ENCODE data around the gene TXNL1. TPM values are rescaled to one million over a fixed set of nuclear protein-coding genes. Genes with fewer than 3 reads are reported as not detected.

The TXNL1 gene
- total RNA-seq, 1 donor from 2014 or later: 61.2 TPM

DNA sequence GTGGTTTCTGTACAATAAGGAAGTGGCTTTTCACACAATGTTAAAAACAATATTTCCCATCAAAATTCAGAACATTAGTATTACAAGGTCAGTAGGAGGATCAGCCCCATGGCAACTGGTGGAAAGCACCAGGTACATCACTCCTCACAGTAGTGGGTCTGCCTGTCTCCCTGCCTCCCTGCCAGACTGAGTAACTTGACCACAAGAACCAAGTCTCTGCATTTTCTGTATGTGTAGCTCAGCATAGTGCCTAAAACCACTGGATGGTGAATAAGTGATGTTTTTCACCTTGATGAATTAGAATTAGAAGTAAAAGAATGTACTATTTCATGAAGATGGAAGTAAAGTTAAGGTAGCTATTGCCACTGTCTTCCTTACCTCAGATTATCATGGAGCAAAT lies 8.7 kb upstream of the TXNL1 start:
- intact Hi-C loops (cut with micrococcal nuclease): no loop called here

DNA sequence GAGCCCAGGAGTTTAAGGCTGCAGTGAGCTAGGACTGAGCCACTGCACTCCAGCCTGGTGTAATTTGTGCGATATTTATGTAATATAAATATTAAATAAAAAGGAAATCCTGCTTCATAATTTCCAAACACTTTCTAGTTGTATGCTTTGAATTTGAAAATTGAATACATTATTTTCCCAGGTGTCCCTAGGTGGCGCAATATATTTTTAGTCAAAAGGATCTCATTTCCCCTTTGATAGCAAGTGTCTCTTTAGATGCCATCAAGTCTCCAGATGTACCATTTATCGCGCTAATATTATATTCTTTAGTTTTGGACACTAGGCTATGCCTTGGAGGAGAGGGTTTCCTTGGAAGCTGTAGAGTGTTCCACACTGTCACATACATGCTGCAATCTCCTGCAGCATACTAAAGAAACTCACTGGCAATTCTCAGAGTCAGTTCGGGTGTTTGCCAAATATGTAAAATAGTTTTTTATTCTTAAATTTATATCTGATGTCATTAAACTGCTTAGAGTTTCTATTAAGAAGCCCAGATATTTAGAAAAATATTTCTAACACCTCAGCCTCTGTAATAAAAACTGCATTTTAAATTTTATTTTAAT lies 7.1 kb upstream of the TXNL1 start:
- intact Hi-C loops (cut with micrococcal nuclease): loop anchor here (1.0 kb wide), 1 partner anchor 64 kb away; no protein-coding TSS in a partner anchor

DNA sequence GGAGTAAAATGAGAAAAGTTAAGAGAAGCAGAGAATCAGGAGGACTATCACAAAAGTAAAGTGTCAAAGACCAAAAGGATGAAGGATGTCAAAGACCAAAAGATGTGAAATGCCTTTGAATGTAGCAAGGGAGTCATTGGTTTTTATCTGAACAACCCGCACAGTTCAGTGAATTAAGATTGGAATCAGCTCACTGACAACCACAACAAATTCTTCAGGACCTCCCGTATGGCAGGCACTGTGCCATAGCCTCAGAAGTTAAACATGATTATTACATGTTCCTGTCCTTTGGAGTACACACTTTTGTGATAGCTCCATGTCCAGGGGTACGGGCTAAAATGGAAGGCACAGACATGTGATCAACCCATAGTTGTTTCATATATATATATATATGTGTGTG lies 5.0 kb upstream of the TXNL1 start:
- intact Hi-C loops (cut with micrococcal nuclease): no loop called here

DNA sequence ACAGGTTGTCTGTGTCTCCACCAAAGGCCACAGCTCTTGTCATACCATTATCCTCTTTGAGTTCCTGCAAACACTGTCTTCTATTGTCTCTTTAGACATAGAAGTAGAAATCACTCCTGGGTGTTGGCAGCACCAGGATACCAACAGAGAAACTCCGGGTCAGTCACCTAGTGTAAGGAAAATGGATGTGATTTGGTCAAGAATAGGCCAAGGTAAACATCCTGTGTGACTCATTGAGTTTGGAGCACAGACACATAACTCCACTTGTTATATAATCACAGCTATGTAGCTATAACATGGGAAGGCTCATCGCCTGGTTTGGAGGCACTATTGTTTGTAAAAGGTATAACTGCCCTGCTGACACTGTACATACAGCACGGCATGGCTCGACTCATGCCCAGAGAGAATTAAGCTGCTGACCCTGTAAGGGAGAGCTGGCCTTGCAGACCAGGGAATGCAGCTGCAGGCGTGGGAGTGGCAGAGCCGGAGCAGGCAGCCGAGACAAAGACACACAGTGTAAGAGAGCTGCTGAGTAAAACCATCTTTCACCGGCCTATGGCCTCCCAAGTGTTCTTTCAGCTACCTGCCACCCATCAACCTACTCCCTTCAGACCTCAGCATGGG lies 3.4 kb upstream of the TXNL1 start:
- intact Hi-C loops (cut with micrococcal nuclease): no loop called here

DNA sequence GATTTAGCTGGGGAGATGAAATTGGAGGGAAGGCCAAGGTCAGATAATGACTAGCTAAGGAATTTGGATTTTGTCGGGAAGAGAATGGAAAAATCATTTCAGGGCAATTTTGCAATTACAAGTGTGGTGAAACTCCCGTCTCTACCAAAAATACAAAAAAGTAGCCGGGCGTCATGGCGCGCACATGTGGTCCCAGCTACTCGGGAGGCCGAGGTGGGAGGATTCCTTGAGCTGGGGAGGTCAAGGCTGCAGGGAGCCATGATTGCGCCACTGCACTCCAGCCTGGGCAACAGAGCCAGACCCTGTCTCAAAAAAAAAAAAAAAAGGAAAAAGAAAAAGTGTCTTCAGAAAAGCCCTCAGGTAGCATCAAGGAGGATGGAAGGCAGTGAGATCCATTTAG lies 1.2 kb upstream of the TXNL1 start:
- intact Hi-C loops (cut with micrococcal nuclease): loop anchor here (2.0 to 5.0 kb wide), 2 partner anchors 363 to 1051 kb away; partner anchors contain the start of gene TCF4

DNA sequence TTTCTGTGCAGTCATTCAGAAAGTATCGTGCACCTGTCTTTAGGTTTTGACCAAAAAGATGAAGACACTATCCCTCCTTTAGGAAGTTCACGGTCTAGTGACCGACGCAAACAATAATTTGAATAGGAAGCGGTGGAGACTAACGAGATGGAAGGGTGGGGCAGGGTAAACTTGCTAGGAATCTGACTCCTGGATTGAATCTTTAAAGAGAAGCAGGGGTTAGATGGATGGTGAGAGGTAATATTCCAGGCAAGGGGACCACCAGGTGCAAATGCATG lies 651 bp upstream of the TXNL1 start:
- intact Hi-C loops (cut with micrococcal nuclease): loop anchor here (2.0 to 5.0 kb wide), 2 partner anchors 363 to 1050 kb away; partner anchors contain the start of gene TCF4

DNA sequence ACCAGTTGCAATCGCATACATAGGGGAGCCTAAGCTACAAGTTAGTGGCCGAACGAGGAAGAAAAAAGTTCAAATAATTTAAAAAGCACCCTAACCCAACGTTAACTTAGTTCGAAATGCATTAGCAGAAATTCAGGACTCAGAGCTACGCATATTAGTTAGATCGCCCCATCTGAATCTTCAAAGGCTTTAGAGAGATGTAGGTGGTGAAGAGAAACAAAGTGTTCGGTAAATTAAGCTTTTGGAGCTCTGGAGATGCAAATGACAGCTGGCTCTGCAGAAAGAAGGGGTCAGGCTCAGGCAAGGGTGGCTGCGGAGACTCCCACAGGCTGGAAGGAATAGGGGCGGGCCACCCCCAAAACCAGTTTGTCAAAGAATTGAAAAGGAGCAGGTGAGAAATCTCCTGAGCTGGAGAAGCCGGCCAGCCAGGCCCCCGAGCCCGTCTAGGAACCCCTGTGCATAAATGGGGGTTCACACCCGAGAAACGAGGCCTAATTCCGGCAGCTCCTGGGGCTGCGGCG lies 621 bp downstream of the TXNL1 start:
- intact Hi-C loops (cut with micrococcal nuclease): loop anchor here (1.0 to 5.0 kb wide), 6 partner anchors 14 to 1049 kb away; partner anchors contain the start of genes FECH, NARS1, TCF4 and WDR7

DNA sequence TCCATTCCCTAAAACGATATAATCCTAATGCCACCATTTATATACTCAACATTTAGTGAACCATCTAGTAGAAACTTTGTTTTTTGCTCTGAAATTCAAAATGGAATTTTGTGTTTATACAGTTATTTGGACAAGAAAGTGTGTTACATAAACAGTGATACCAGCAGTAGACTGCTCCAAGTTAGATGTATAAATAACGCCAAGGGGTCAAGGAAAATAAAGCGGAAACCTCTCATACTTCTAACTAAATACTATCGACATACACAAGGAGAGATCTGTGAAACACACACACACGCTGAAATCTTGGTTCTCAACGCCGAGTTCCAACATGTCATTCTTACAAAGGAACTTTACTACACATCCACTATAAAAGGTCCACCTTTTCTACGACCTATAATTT lies 1.2 kb downstream of the TXNL1 start:
- intact Hi-C loops (cut with micrococcal nuclease): loop anchor here (5.0 kb wide), 1 partner anchor 365 kb away; no protein-coding TSS in a partner anchor

DNA sequence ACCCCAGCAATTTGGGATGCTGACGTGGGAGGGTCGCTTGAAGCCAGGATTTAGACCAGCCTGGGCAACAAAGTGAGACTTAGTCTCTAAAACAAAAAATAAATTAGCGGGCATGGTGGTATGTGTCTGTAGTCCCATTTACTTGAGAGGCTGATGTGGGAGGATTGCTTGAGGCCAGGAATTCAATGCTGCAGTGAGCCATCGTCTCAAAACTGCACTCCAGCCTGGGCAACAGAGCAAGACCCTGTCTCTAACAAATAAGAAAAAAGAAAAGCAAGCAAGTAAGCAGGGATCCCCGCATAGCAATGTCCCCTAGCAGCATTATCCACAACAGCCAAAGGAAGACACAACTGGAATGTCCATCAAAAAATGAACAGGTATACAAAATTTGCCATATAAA lies 3.4 kb downstream of the TXNL1 start:
- intact Hi-C loops (cut with micrococcal nuclease): loop anchor here (5.0 kb wide), 1 partner anchor 367 kb away; no protein-coding TSS in a partner anchor

DNA sequence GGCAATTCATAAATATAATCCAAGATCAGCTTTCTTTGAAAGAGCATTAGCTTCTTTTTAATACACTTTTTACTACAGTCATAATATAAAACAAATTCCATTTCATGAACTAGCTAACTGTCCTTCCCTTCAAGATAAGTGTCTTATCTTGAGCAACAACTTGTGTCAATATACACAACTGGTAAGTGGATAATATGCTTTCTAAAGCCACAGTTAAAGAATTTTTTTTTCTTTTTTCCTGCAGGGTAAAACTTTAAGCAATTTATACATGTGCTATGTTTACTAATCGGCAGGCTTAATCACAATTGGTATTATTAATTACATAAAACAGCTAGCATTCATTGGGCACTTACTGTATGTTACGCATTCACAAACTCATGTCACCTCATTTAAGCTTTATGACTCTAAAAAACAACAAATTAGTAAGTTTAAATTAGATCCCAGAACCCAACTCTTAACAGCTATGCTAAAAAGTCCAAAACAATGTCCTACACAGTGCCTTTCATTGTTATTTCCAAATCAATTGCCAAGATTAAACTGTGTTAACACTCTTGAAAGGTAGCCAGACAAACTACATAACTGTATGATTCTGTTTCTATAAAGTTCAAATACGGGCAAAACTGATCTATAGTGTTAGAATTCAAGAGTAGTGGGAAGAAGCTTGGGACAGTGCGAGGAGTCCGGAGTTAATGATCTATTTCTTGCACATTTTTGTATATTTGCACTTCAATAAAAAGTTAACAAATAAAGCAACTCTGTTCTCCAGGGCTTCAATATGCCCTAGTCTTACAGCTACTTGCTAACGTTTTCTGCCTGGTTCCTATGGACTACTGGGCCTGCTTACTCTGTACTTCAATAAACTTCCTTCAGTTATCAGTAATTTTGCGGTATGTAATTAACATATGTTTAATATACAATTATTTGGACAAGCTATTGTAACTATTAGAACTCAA lies 6.0 kb downstream of the TXNL1 start:
- intact Hi-C loops (cut with micrococcal nuclease): no loop called here

DNA sequence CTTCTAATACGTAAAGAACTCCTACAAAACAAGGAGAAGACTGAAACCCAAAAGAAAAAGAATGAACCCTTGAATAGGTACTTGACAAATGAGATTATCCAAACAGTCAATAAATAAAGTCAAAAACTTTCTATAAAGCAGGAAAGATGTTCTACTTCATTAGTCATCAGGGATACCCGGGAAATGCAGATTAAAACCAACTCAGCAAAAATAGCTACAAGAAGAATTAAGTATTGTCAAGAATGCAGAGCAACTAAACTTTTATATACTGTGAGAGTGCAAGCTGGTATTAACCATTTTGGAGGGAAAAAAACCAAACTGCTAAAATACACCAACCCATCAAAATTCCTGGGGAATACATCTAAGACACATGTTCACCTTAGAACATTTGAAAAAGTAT lies 10.4 kb downstream of the TXNL1 start:
- intact Hi-C loops (cut with micrococcal nuclease): no loop called here

DNA sequence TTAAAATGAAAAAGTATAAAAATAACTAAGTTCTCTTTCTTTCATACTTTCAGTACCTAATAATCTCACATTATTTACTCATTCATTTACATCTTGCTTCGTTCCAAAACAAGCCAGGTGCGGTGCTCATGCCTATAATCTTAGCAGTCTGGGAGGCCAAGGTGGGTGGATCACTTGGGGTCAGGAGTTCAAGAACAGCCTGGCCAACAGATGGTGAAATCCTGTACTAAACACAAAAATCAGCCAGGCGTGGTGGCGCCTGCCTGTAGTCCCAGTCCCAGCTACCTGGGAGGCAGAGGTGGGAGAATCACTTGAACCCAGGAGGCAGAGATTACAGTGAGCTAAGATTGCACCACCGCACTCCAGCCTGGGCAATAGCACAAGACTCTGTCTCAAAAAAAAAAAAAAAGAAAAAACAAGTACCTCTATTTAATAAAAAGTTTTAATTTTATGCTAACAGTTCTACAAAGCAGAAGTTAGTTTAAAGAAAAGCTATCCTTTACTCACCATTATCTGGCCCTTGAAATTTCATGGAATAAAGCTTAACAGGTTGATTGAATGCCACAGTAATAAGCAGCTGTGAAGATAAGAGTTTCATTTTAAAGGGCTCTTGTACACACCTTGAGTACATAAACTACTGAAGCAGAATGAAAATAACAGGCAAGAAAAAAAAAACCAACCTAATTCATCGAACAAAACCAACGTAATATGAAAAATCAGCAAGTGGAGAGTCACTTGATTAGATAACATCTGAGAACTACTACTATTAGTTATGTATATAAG lies 22.5 kb downstream of the TXNL1 start:
- intact Hi-C loops (cut with micrococcal nuclease): no loop called here

DNA sequence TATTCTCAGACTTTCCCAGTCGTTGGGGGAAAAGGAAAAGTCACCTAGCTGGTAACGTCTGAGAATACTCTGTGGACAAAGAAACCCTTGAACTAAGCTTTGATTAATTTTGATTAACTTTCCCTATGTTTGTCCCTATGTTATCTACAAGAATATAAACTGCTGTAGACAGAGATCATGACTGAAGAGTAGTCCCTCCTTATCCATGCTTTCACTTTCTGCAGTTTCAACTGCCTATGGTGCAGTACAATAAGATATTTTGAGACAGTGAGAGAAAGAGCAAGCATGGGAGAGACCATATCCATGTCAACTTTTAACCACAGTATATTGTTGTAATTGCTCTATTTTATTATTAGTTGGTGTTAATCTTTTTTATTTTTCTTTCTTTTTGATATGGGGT lies 31.8 kb downstream of the TXNL1 start:
- intact Hi-C loops (cut with micrococcal nuclease): no loop called here

DNA sequence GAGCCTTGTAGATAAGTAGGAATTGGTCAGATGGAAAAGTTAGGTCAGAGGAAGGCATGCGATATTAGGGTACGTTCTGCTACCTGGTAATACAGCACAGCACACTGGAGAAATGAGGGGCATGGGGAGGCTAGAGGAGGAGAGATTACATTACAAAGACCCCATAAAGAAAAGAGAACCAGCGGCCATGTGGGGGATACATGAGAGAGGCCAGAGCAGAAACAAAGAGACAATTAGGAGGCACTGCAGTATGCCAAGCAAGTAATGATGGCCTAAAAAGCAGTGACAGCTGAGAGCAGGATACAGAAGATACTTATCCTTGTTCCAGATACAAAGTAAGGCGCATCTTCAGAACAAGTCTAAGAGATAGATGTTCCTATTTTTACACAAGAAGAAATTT lies 40.0 kb downstream of the TXNL1 start:
- intact Hi-C loops (cut with micrococcal nuclease): no loop called here

DNA sequence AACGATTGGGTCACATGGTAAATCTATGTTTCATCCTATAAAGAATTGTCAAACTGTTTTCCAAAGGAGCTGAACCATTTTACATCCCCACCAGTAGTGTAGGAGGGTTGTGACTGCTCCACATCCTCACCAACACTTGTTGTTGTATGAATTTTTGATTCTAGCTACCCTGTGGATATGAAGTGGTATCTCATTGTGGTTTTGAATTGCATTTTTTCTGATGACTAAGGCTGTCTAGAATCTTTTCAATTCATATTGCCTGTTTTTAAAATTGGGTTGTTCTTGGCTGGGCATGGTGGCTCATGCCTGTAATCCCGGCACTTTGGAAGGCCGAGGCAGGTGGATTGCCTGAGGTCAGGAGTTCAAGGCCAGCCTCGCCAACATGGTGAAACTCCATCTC lies 44.5 kb downstream of the TXNL1 start:
- intact Hi-C loops (cut with micrococcal nuclease): no loop called here

DNA sequence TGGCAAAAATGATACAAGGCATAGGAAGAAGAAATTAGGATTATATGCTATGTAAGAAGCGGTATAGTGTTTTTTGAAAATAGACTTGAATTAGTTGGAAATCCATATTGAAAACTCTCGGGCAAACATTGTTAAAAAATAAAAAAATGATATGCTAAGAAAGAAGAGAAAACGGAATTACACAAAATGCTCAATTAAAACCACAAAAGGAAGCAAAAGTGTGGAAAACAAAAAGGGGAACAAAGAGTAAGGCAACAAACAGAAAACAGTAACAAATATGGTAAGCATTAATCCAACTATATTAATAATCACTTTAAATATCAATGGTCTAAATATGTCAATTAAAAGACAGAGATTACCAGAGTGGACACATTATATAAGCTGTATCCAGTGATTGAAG lies 58.4 kb downstream of the TXNL1 start:
- intact Hi-C loops (cut with micrococcal nuclease): no loop called here

DNA sequence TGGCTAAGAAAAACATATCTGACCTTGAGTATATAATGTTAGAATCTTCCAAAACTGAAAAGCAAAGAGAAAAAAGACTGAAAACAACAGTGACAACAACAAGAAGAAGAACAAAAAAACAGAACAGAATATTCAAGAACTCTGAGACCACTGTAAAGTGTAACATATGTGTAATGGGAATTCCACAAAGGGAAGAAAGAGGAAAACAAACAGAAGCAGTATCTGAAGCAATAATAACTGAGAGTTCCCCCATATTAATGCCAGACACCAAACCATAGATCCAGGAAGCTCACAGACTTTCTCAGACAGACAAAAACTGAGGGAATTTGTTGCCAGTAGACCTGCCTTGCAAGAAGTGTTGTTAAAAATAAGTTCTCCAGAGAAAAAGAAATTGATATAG lies 58.9 kb downstream of the TXNL1 start:
- intact Hi-C loops (cut with micrococcal nuclease): no loop called here

DNA sequence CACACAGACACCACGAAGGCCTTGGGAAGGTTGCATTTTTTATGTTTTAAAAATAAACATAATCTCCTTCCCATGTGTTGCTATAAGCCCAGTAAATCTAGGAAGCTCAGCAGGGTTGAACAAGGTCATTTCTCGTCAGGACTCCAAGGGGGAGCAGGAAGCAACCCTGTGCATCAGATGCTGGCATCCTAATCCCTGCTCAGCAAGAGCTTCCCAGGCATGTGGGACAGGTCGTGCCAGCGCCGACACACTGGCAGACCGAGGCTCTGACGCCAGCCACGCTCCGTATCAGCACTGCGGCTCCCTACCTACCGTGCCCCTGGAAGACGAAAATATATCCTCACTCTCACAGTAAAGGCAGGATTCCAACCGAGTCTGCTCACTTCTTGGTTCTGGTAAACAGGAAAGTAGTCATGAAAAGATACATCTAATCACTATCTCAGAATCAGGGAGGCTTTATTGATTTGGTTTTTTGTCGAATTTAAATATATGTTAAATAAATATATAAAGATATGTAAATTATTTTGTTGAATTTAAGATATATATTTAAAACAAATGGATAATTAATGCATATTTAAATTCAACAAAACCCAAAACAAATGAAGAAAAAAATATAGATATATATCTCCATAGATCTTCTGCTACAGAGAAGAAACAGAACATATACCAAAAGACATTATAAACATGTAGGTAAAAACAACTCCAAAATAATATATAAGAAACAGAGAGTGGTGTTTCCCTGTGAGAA lies 61.4 kb downstream of the TXNL1 start:
- intact Hi-C loops (cut with micrococcal nuclease): loop anchor here (1.0 kb wide), 3 partner anchors 1162 to 1343 kb away; no protein-coding TSS in a partner anchor

DNA sequence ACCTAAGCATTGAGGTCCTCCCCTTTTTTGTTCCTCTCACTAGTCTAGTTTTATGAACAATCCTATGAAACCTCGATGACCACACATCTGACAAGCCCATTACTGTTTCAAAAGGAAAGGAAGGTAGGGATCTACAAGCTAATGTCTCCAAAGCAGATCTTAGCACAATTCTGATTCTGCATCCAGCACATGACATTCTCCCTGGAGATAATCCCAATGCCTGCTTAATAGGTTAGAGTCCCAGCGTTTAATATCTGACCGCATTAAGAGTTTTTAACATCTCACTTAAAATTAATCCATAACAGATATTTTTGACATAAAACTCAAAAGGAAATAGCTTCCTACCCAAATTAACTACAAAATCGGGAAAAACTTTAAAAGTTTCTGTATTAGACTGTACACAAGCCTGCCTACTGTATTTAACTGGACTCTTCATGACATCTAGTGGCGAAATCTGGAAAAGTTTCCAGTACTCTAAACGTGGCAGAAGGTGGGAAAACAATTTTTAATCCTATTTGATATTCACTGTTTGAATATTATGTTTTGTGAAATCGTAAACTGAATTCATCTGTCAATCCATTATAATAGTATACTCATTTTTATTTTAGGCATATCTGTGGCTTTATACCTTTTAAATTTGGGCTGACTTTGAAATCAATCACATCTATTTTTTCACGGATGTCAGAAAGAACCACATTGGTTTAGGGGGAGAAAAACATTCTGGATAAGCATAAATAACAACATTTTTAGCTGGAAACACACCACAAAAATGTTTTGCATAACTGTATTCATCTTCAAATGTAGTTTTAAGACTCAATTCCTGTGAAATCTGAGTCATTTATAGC lies 62.4 kb downstream of the TXNL1 start:
- intact Hi-C loops (cut with micrococcal nuclease): loop anchor here (1.0 kb wide), 3 partner anchors 1161 to 1342 kb away; no protein-coding TSS in a partner anchor
